ENCODE results near the gene WHAMM.
"Not testable (repeated sequence)": the region's sequence is repeated elsewhere in the genome, so short reads cannot be mapped to it uniquely, and the experiment has no call there.

WHAMM gene

DNA sequence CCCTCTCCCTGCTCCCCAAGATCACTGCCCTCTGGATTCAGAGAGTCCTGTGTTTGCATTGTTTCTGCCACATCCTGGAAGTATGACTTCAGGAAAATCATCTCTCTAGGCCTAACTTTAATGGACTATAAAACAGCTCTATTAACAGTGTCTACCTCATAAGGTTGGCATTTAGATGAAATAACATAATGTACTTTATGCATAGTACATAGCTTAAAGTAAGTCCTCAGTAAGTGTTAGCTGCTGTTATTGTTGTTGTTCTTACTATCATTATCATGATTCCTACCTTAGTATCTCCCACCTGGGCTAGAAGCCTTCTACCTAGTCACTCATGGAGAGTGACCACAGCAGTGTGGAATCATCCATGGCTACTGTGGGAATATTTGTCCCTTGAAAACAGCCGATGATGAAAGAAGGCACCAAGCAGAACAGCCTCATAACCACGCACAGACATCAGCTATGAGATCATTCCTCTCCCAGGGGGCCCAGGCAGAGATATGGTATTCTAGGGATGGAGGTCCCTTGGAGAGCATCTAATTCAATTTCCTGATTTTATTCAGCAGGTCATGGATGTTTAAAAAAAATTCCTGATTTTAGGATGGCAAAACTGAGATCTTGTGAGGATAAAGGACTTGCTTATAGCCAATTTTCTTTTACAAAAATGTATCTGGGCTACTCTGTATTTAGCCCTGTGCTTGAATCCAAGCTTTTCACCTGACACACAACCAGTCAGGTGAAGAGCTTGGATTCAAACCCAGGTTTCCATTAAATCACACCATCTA, 5.4 kb upstream of the WHAMM start:
- no peak for DNase-seq (ENCODE audit: low spot score)

GRCh38 chr15:82804575-82804949, 4.9 kb upstream of the WHAMM start:
- DNase-seq (ENCODE audit: low spot score): no peak

DNA sequence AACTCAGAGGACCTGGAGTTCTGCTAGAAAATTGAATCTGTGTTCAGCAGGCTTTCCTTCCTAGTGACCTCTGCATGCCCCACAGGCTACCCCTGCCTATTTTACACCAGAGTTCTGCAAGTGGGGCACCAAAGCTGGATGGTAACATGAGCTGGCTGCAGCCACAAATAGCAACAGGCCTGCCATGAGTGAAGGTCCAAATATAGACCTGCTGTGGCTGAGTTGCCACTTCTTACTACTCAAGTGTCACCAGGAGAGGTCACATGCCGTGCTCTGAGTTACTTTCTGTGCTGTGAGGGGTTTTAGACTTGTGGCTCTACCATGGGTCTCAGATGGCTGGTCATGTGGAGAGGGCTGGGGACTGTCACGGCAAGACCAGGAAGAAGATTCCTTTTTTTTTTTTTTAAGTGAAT, 3.4 kb upstream of the WHAMM start, which contains the start of gene FSD2:
Gene FSD2 (minus strand): TSS at position 76 of the 413 bp plus-strand sequence. CDS start 18,679 bp downstream, outside the sequence.
- no peak for DNase-seq (ENCODE audit: low spot score)

- no peak for DNase-seq (ENCODE audit: low spot score)
Measured at GRCh38 chr15:82807920-82808633, 1.4 kb upstream of the WHAMM start.

DNA sequence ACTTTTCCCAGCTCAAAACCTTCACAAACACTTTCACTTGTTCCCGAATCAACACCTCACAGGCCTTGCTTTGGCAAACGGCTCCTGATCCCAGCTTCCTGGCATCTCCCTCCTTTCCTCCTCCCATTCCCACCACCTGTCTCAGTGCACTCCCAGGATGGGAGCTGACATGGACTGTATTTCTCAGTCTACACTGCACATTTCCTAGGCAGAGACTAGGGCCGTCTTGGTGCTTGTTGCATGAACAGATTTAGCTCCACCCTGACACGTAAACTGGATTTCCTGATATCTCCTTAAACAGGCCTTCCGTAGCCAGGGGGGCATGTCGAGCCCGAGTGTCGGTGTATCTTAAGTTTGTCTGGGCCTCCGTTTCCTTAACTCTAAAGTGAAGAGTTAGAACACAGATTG, 790 bp upstream of the WHAMM start:
- DNase-seq (ENCODE audit: low spot score): no peak

DNA sequence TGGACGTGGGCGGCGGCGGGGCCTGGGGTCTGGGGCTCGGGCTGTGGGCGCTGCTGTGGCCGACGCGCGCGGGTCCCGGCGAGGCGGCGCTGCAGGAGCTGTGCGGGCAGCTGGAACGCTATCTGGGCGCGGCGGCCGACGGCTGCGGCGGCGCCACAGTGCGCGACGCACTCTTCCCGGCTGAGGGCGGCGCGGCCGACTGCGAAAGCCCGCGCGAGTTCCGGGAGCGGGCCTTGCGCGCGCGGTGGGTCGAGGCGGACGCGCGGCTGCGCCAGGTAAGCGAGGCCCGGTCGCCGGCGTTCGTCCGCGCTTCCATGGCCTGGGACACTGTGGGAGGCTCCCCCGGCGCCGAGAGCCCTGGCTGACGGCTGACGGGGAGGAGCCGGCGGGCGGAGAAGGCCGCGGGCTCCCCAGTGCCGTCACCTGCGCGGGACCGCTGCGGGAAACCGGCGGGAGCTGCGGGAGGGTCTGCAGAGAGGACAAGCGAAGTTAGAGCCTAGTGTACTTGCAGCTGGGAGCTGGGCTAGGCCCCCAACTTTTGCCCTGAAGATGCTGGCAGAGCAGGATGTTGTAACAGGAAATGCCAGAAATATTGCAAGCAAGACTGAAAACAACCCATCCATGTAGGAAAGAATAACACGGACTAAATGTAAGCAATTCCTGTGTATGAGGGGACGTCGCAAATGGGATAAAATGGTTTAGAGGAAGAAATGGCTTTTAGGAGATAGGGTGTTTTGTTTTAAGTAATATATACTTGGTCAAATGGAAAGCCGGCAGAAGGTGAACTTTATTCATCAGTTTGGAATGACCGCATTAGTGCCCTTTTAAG, 847 bp downstream of the WHAMM start:
- peak; percentile 47 for DNase-seq (ENCODE audit: low spot score)

DNA sequence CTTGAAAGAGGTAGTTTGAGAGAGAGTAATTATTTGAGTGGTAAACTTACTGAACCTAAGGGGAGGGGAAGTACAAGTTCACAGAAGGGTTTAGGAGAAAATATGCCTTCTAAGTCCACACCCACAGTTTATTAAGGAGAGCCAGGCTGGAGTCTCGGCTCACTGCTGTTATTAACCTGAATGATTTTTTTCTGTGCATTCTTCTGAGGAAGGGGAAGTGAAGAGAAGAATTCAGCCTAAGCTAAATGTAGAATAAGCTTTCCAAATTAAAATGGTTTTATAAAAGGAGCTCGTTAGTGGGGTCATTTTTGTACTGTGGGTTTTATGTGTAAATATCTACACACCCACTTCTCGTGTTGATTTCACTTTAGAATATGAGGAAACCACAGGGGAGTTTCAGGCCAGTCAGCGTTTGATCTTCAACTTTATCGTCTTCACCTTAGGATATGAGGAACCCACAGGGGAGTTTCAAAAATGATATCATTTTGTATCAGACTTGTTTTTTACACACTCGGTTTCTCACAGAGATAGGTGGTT, 1.5 kb downstream of the WHAMM start:
- DNase-seq (ENCODE audit: low spot score): no peak

GRCh38 chr15:82812994-82813393, 3.6 kb downstream of the WHAMM start:
- no peak for DNase-seq (ENCODE audit: low spot score)

GRCh38 chr15:82820128-82820527, 10.7 kb downstream of the WHAMM start:
- DNase-seq (ENCODE audit: low spot score): no peak

GRCh38 chr15:82821396-82821795, 12.0 kb downstream of the WHAMM start:
- DNase-seq (ENCODE audit: low spot score): not testable (repeated sequence)

DNA sequence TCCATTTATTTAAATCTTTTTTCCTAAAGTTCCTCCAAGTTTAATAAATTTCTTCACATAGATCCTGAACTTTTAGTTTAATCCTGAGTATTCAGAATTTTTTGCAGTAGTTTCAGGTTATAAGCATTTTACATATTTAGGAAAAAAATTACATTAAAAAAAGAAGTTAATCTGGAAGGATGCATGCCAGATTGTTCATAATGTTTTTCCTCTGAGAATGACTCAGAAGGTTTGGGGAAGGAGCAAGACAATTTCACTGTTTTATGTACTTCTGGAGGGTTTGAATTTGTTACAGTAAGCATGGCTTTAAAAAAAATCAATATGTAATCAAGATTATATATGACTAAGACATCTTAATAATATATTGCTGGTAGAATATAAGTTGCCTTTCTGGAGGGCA, 12.4 kb downstream of the WHAMM start:
- DNase-seq (ENCODE audit: low spot score): not testable (repeated sequence)

- DNase-seq (ENCODE audit: low spot score): no peak
Measured at GRCh38 chr15:82823049-82823448, 13.6 kb downstream of the WHAMM start.

- DNase-seq (ENCODE audit: low spot score): no peak
Measured at GRCh38 chr15:82828075-82828474, 18.6 kb downstream of the WHAMM start.

DNA sequence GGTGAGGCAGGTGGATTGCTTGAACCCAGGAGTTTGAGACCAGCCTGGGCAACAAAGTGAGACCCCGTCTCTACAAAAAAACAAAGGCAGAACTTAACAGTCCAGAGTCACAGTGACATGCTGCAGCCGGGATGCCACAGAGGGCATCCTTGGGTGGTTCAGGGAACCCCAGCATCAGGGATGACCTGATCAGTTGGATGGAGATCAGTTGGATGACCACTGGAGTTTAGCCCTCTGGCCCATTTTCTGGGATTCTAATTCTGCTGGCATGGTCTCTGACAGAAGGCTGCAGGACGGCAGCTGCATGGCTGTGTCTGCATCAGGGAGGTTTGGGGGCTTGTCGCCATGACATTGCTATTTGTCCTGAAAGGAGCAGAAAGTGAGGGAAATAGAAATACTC, 19.8 kb downstream of the WHAMM start:
- DNase-seq (ENCODE audit: low spot score): no peak

- no peak for DNase-seq (ENCODE audit: low spot score)
Measured at GRCh38 chr15:82830427-82831173, 21.2 kb downstream of the WHAMM start.

DNA sequence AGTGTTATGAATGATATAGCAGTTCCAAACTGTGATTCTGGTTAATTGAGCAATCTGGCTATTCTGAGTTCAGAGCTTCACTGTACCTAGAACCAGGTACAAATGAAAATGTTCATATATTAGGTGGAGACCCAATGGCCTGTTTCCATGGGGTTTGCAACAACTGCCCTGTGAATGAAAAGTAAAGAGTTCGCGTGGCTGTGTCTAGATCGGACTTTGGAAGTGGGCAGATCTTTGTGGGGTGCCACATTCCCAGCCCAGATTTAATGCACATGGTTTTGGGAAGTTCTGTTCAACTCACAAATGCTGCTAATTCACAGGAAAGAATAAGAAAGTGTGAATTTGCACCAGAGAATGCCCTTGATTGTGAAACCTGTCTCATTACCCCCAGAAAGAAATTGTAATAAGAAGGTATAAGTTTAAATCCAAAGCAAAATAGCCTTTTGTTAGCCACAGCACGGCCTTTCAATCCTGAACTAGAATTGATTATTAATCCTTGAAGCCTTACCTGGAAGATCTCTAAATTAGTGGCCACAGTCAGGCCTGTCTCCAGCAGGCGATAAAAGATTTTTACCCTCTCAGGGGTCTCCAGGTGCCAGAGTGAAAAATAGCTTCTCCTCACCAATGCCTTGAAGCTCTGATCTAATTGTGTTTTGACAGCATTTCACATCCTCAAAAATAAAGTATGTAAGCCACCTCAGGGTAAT, 22.6 kb downstream of the WHAMM start:
- DNase-seq (ENCODE audit: low spot score): no peak

- DNase-seq (ENCODE audit: low spot score): peak; percentile 88
Measured at GRCh38 chr15:82832601-82833361, 23.4 kb downstream of the WHAMM start.

DNA sequence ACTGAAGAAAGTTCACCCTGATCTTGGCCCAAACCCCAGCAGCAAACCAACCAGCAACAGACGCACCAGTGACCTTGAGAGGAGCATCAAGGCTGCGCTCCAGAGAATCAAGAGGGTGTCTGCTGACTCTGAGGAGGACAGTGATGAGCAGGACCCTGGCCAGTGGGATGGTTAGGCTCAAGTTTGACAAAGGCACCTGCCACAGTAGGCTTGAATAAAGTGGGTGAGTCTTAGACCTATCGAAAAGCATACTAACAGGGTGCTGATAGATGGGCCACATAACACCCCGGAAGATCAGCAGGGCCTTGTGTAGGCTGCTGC, 23.9 kb downstream of the WHAMM start:
- no peak for DNase-seq (ENCODE audit: low spot score)

GRCh38 chr15:82835391-82835917, 26.0 kb downstream of the WHAMM start:
- no peak for DNase-seq (ENCODE audit: low spot score)
